H1 (cell line): ENCODE measurements around the gene NPTN. TPM values are rescaled to one million over a fixed set of nuclear protein-coding genes. Genes with fewer than 3 reads are reported as not detected.

ENCODE experiments used
- CTCF ChIA-PET: fragments of 300-600 bp; sonication (Branson Sonifier 250); formaldehyde crosslinking; loops from one replicate; lab custom pipeline; 2021; ENCODE audit not compliant: partially characterized antibody; lab: Charles Lee
- POLR2A ChIA-PET: fragments of 300-600 bp; sonication (Branson Sonifier 250); formaldehyde crosslinking; loops from one replicate; lab custom pipeline; 2021; ENCODE audit warnings: inconsistent platforms; ENCODE audit not compliant: partially characterized antibody; lab: Charles Lee
- DNase-seq, 2 experiments: peaks; one replicate each; pipeline versions ENCODE4 v3.0.0 to v3.0.0-alpha.2; 2010 to 2022; ENCODE audit warnings: low spot score in 2 of 2, low read depth in 1 of 2, mixed read lengths in 1 of 2
- FAIRE-seq: peaks from 2 replicates; lab custom pipeline; 2011; peaks lifted over from hg19 to GRCh38; lab: Jason Lieb, UNC
- H2AFZ ChIP-seq: 2 replicates; pipeline ENCODE4 v1.8.1; 2012; ENCODE audit warnings: low read length, inconsistent platforms
- H2AK5ac ChIP-seq: 2 replicates; pipeline ENCODE4 v1.6.1; 2013; ENCODE audit warnings: low read depth, low read length
- H2BK120ac ChIP-seq: replicated peaks from 2 replicates; pipeline ENCODE3; 2013; ENCODE audit warnings: low read depth, low read length, inconsistent platforms
- H2BK12ac ChIP-seq: 2 replicates; pipeline ENCODE4 v1.6.1; 2013; ENCODE audit warnings: low read depth, low read length
- H2BK15ac ChIP-seq: 2 replicates; pipeline ENCODE4 v1.6.1; 2013; ENCODE audit warnings: low read length
- H2BK20ac ChIP-seq: 2 replicates; pipeline ENCODE4 v1.6.1; 2013; ENCODE audit warnings: low read length
- H2BK5ac ChIP-seq: 2 replicates; pipeline ENCODE4 v1.6.1; 2013; ENCODE audit warnings: low read depth, low read length
- H3K14ac ChIP-seq: 2 replicates; pipeline ENCODE4 v1.6.1; 2013; ENCODE audit warnings: inconsistent platforms; ENCODE audit not compliant: insufficient read length
- H3K18ac ChIP-seq: 2 replicates; pipeline ENCODE4 v1.6.1; 2013; ENCODE audit warnings: low read length; ENCODE audit errors: extremely low read depth
- H3K23ac ChIP-seq: 2 replicates; pipeline ENCODE4 v1.6.1; 2013; ENCODE audit warnings: inconsistent platforms; ENCODE audit not compliant: insufficient read length
- H3K23me2 ChIP-seq: 2 replicates; pipeline ENCODE4 v1.6.1; 2013; ENCODE audit warnings: low read depth, low read length
- H3K27ac ChIP-seq: 2 replicates; pipeline ENCODE4 v1.6.1; 2011; ENCODE audit warnings: low read depth, low read length, inconsistent platforms
- H3K27me3 ChIP-seq, 4 experiments: replicated peaks in 1 of 4; 1 replicate in 1 of 4; 2 replicates in 3 of 4; pipeline versions ENCODE4 v1.6.1 to v1.8.1; 2011 to 2013; ENCODE audit warnings: low read length in 3 of 4, mild to moderate bottlenecking in 3 of 4, inconsistent platforms in 2 of 4, mixed read lengths in 2 of 4, moderate library complexity in 1 of 4; ENCODE audit not compliant: control insufficient read depth in 3 of 4, insufficient read depth in 3 of 4; ENCODE audit errors: extremely low read depth in 1 of 4
- H3K36me3 ChIP-seq, 4 experiments: 2 replicates each; pipeline versions ENCODE4 v1.6.1 to v1.8.1; 2011 to 2013; ENCODE audit warnings: mild to moderate bottlenecking in 4 of 4, low read length in 3 of 4, moderate library complexity in 2 of 4, control low read depth in 1 of 4, inconsistent platforms in 1 of 4; ENCODE audit not compliant: insufficient read depth in 4 of 4, control insufficient read depth in 2 of 4
- H3K4ac ChIP-seq: replicated peaks from 2 replicates; pipeline ENCODE3; 2013; ENCODE audit warnings: low read length, low read depth, mixed read lengths, inconsistent platforms; ENCODE audit not compliant: insufficient read length
- H3K4me1 ChIP-seq, 4 experiments: replicated peaks in 1 of 4; 1 replicate in 1 of 4; 2 replicates in 3 of 4; pipeline versions ENCODE4 v1.6.1 to v1.8.1; 2011 to 2013; ENCODE audit warnings: low read length in 3 of 4, inconsistent platforms in 2 of 4, mixed read lengths in 1 of 4; ENCODE audit not compliant: insufficient read depth in 4 of 4, control insufficient read depth in 3 of 4
- H3K4me2 ChIP-seq, 2 experiments: 2 replicates each; pipeline versions ENCODE4 v1.6.1 to v1.8.1; 2011 to 2013; ENCODE audit warnings: low read depth in 2 of 2, low read length in 2 of 2, control low read depth in 1 of 2, inconsistent platforms in 1 of 2, mild to moderate bottlenecking in 1 of 2; ENCODE audit not compliant: insufficient read depth in 1 of 2
- H3K4me3 ChIP-seq, 4 experiments: fragments of 200-600, 300-600 bp in 1 of 4; sonication (generic), shearing (Covaris generic), sonication (Bioruptor Twin) in 1 of 4; 2 replicates each; pipeline versions ENCODE4 v1.5.1 to v1.8.1; 2011 to 2016; ENCODE audit warnings: low read length in 4 of 4, low read depth in 3 of 4, control low read depth in 2 of 4, inconsistent platforms in 2 of 4, mild to moderate bottlenecking in 2 of 4, mixed read lengths in 1 of 4, moderate library complexity in 1 of 4; ENCODE audit not compliant: insufficient read depth in 2 of 4; ENCODE audit errors: extremely low read depth in 1 of 4
- H3K56ac ChIP-seq: replicated peaks from 2 replicates; pipeline ENCODE3; 2013; ENCODE audit warnings: low read depth, mild to moderate bottlenecking, mixed read lengths, low read length, inconsistent platforms; ENCODE audit not compliant: insufficient read length
- H3K79me1 ChIP-seq: 2 replicates; pipeline ENCODE4 v1.6.1; 2013; ENCODE audit warnings: low read depth, low read length, control low read depth
- H3K79me2 ChIP-seq, 2 experiments: 2 replicates each; pipeline versions ENCODE4 v1.6.1 to v1.8.1; 2012 to 2013; ENCODE audit warnings: low read length in 2 of 2, mild to moderate bottlenecking in 2 of 2, inconsistent platforms in 1 of 2; ENCODE audit not compliant: insufficient read depth in 2 of 2, control insufficient read depth in 1 of 2
- H3K9ac ChIP-seq, 4 experiments: replicated peaks in 1 of 4; 1 replicate in 1 of 4; 2 replicates in 3 of 4; pipeline versions ENCODE4 v1.6.1 to v1.8.1; 2011 to 2013; ENCODE audit warnings: low read depth in 3 of 4, low read length in 3 of 4, control low read depth in 2 of 4, mild to moderate bottlenecking in 2 of 4, moderate library complexity in 2 of 4, inconsistent platforms in 1 of 4; ENCODE audit errors: extremely low read depth in 1 of 4
- H3K9me3 ChIP-seq, 2 experiments: 2 replicates each; pipeline versions ENCODE4 v1.6.1 to v1.8.1; 2012 to 2013; ENCODE audit warnings: mild to moderate bottlenecking in 2 of 2, moderate library complexity in 2 of 2, control low read depth in 1 of 2, inconsistent platforms in 1 of 2, low read depth in 1 of 2, low read length in 1 of 2, mixed read lengths in 1 of 2; ENCODE audit not compliant: insufficient read depth in 2 of 2
- H4K20me1 ChIP-seq, 2 experiments: replicated peaks in 1 of 2; 2 replicates each; pipeline versions ENCODE3 to v1.8.1; 2011 to 2013; ENCODE audit warnings: inconsistent platforms in 2 of 2, low read length in 2 of 2, mild to moderate bottlenecking in 1 of 2; ENCODE audit not compliant: insufficient read depth in 2 of 2, control insufficient read depth in 1 of 2
- H4K5ac ChIP-seq: 2 replicates; pipeline ENCODE4 v1.6.1; 2013; ENCODE audit warnings: low read length, low read depth, mixed read lengths, inconsistent platforms; ENCODE audit not compliant: insufficient read length
- H4K8ac ChIP-seq: 2 replicates; pipeline ENCODE4 v1.8.0; 2013; ENCODE audit warnings: mild to moderate bottlenecking, moderate library complexity, low read length, inconsistent platforms; ENCODE audit not compliant: insufficient read depth; ENCODE audit errors: extremely low read depth
- H4K91ac ChIP-seq: replicated peaks from 2 replicates; pipeline ENCODE3; 2013; ENCODE audit warnings: low read length, mixed read lengths, inconsistent platforms; ENCODE audit not compliant: insufficient read length
- CBX8 ChIP-seq: fragments of 300-800, 300-1000 bp; sonication (generic); IDR thresholded peaks from 2 replicates; pipeline ENCODE4 v1.7.1; 2016; ENCODE audit warnings: low read depth, low read length, borderline replicate concordance
- EZH2 ChIP-seq: fragments of 200-600 bp; sonication (generic); IDR thresholded peaks from 2 replicates; pipeline ENCODE4 v1.7.1; 2012; ENCODE audit warnings: low read depth, mild to moderate bottlenecking, moderate library complexity, low read length, inconsistent platforms; ENCODE audit not compliant: severe bottlenecking
- GABPA ChIP-seq: IDR thresholded peaks from 2 replicates; pipeline ENCODE4 v1.6.1; 2011; ENCODE audit warnings: mild to moderate bottlenecking, low read length, moderate library complexity, borderline replicate concordance; ENCODE audit not compliant: insufficient read depth
- GTF2F1 ChIP-seq: IDR thresholded peaks from 2 replicates; pipeline ENCODE4 v1.6.1; 2012; ENCODE audit warnings: low read depth, low read length, improper control_type of control experiment, borderline replicate concordance
- KDM5A ChIP-seq: fragments of 200-600 bp; IDR thresholded peaks from 2 replicates; pipeline ENCODE4 v1.7.1; 2012; ENCODE audit warnings: mild to moderate bottlenecking, low read length, inconsistent platforms, mixed read lengths
- MAX ChIP-seq: IDR thresholded peaks from 2 replicates; pipeline ENCODE4 v1.6.1; 2012; ENCODE audit warnings: inconsistent platforms
- RBBP5 ChIP-seq: IDR thresholded peaks from 2 replicates; pipeline ENCODE4 v1.7.1; 2012; ENCODE audit warnings: low read depth, mild to moderate bottlenecking, inconsistent platforms, low read length, moderate library complexity, borderline replicate concordance
- RFX5 ChIP-seq: IDR thresholded peaks from 2 replicates; pipeline ENCODE4 v1.6.1; 2011; ENCODE audit warnings: low read depth, low read length, improper control_type of control experiment, borderline replicate concordance
- TBP ChIP-seq: IDR thresholded peaks from 2 replicates; pipeline ENCODE4 v1.6.1; 2011; ENCODE audit warnings: low read depth, low read length, improper control_type of control experiment
- ZNF274 ChIP-seq: IDR thresholded peaks from 2 replicates; pipeline ENCODE4 v1.7.0; 2012; ENCODE audit warnings: low read length, borderline replicate concordance; ENCODE audit errors: extremely low read depth
- WGBS, 2 experiments: shearing (Covaris generic) in 1 of 2; methylation state at CpG; one replicate each; pipeline versions ENCODE4 v1.1.6 to v1.1.7; 2013 to 2015; ENCODE audit warnings: low lambda C conversion rate in 2 of 2, mixed read lengths in 2 of 2, inconsistent platforms in 1 of 2, low coverage in 1 of 2, missing lambda C conversion rate in 1 of 2; ENCODE audit not compliant: insufficient replicate concordance in 2 of 2, insufficient coverage in 1 of 2, insufficient read length in 1 of 2; ENCODE audit errors: extremely low coverage in 1 of 2, missing lambda C conversion rate in 1 of 2; 5-methylcytosine and 5-hydroxymethylcytosine counted together
- polyA plus RNA-seq, 7 experiments: library from polyadenylated mRNA; depleted of rRNA in 3 of 7; stranded (reverse) in 5 of 7; unstranded in 2 of 7; fragments of >200 nt in 5 of 7; fragments of 200-250 nt in 2 of 7; gene quantifications; 1 replicate in 5 of 7; 2 replicates in 1 of 7; 4 replicates in 1 of 7; pipeline versions ENCODE4 v1.2.1 to v1.2.3, GENCODE V29; 2011 to 2013; ENCODE audit warnings: missing spikeins in 2 of 7, mixed read lengths in 2 of 7
- total RNA-seq: library from RNA; stranded (reverse); fragmentation: NEBNext Ultra II Directional; extraction: Animal tissue kit (Norgen Biotek cat#: 25700); gene quantifications from 2 replicates; pipeline ENCODE4 v1.2.1, GENCODE V29; 2021

The NPTN gene
- total and polyA plus RNA-seq, 2 of the 8 experiments (the other 6 are each of a cell fraction or from before 2014, with no cell fraction given), result 67.0 to 113 TPM

GRCh38 chr15:73624530-73624929 lies 8.7 kb downstream of the NPTN start:
- Histone ChIP-seq H2BK120ac (no peak overlapping the region), H2BK20ac (no peak overlapping the region), H4K20me1 (peaks cover 5 to 11% of the 10 kb centered on the region in 2 experiments), H2AK5ac (no peak overlapping the region), H3K23me2 (no peaks in the 10 kb centered on the region), H3K9me3 (no peaks in the 10 kb centered on the region), H3K4ac (no peak overlapping the region), H3K56ac (no peak overlapping the region), H4K91ac (no peak overlapping the region), H3K4me1 (peaks cover 0 to 15% (median 4%) of the 10 kb centered on the region in 4 experiments; a peak in 3 of 7 replicates), H2BK15ac (no peak overlapping the region), H4K5ac (no peak overlapping the region), H3K9ac (no peak overlapping the region), H3K14ac (no peak overlapping the region), H4K8ac (no peak overlapping the region), H2BK5ac (no peak overlapping the region), H3K27me3 (no peaks in the 10 kb centered on the region), H3K79me1 (peaks cover 3% of the 10 kb centered on the region), H3K4me3 (no peak overlapping the region), H3K18ac (no peak overlapping the region), H3K36me3 (no peaks in the 10 kb centered on the region), H3K79me2 (peaks cover 3 to 100% of the 10 kb centered on the region in 2 experiments; a peak in 3 of 4 replicates), H2BK12ac (no peak overlapping the region), H3K27ac (no peak overlapping the region), H3K4me2 (no peak overlapping the region), H3K23ac (no peak overlapping the region), H2AFZ (no peak overlapping the region)
- TF ChIP-seq KDM5A (no peak), RBBP5 (no peak), EZH2 (no peak), CBX8 (no peak), GABPA (no peak), ZNF274 (no peak), TBP (no peak), GTF2F1 (no peak), MAX (no peak), RFX5 (no peak)
- WGBS, 2 experiments, result 87% methylated on average over 1 of the region's 1 CpG; no CpG with 5 or more reads in 1 of the 2 experiments
- ChIA-PET POLR2A (interaction anchor here (1.1 to 11.6 kb wide), 3 partner anchors 8 to 60 kb away, joined by 3 to 115 read pairs (median 3); partner anchors contain the start of genes CD276 and NPTN), CTCF (interaction anchor here (1.1 to 10.1 kb wide), 3 partner anchors 9 to 123 kb away, joined by 3 to 119 read pairs (median 5); partner anchors contain the start of gene NPTN)
- no peak for FAIRE-seq
- no peak for DNase-seq
